SK-N-SH (cell line): Measurements from ENCODE around the gene CCAR1.

Source experiments
- FOXM1 ChIP-seq: IDR thresholded peaks from 2 replicates; pipeline ENCODE4 v1.4.0; 2012; ENCODE audit warnings: low read depth, mild to moderate bottlenecking
- MEF2A ChIP-seq: IDR thresholded peaks from 2 replicates; pipeline ENCODE4 v1.4.0; 2012; ENCODE audit warnings: low read depth, borderline replicate concordance
- POLR2AphosphoS5 ChIP-seq: IDR thresholded peaks from 2 replicates; pipeline ENCODE4 v1.6.1; 2012; ENCODE audit warnings: low read depth, low read length
- RAD21 ChIP-seq: IDR thresholded peaks from 2 replicates; pipeline ENCODE4 v1.6.1; 2012; ENCODE audit warnings: mild to moderate bottlenecking, low read length
- YY1 ChIP-seq: IDR thresholded peaks from 2 replicates; pipeline ENCODE4 v1.4.0; 2012; ENCODE audit warnings: low read depth, mild to moderate bottlenecking
- TF ChIP-seq, protein P1 (sequence below): fragments of 200-600 bp; sonication (generic); IDR thresholded peaks from 2 replicates; pipeline ENCODE4 v1.6.1; 2017; ENCODE audit warnings: antibody characterized with exemption, mild to moderate bottlenecking, moderate library complexity

DNA sequence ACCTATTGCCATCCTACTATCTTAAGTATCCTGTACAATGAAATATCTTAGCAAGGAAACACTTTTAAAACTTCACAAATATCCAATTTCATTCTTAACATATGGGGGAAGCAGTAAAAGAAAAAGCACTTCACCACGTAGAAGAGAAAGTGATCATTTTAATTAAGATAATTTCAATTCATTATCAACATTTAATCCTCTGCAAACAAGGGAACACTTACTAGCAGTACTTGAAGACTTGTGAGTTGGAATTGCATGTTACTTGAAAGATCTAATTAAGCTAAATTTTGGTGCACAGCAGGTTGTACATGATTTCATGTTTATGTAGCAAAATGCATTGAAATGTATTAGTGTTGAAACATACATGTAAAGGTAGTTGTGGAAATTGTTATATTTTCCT lies 20.8 kb upstream of the CCAR1 start:
- TF ChIP-seq RAD21, result no peak
- TF ChIP-seq, protein P1, sequence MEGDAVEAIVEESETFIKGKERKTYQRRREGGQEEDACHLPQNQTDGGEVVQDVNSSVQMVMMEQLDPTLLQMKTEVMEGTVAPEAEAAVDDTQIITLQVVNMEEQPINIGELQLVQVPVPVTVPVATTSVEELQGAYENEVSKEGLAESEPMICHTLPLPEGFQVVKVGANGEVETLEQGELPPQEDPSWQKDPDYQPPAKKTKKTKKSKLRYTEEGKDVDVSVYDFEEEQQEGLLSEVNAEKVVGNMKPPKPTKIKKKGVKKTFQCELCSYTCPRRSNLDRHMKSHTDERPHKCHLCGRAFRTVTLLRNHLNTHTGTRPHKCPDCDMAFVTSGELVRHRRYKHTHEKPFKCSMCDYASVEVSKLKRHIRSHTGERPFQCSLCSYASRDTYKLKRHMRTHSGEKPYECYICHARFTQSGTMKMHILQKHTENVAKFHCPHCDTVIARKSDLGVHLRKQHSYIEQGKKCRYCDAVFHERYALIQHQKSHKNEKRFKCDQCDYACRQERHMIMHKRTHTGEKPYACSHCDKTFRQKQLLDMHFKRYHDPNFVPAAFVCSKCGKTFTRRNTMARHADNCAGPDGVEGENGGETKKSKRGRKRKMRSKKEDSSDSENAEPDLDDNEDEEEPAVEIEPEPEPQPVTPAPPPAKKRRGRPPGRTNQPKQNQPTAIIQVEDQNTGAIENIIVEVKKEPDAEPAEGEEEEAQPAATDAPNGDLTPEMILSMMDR, result no peak
- no peak for TF ChIP-seq YY1
- no peak for TF ChIP-seq POLR2AphosphoS5
- no peak for TF ChIP-seq FOXM1
- no peak for TF ChIP-seq MEF2A
